GM23338 (cell line): ENCODE results near the gene UBE2I. TPM values are rescaled to one million over a fixed set of nuclear protein-coding genes. Genes with fewer than 3 reads are reported as not detected.

Experiments used
- ATAC-seq: fragments of 200-7000 bp; cut with Tn5 transposase; 3 replicates; pipeline ENCODE4 v1.9.1; 2020
- DNase-seq: peaks from one replicate; pipeline ENCODE4 v3.0.0-alpha.2; 2015; ENCODE audit warnings: low spot score
- H2AFZ ChIP-seq: fragments of 200-600 bp; sonication (generic); 2 replicates; pipeline ENCODE4 v1.8.0; 2016; ENCODE audit warnings: antibody characterized with exemption, mild to moderate bottlenecking, moderate library complexity
- H3F3A ChIP-seq: fragments of 200-600 bp; sonication (generic); replicated peaks from 2 replicates; pipeline ENCODE4 v1.8.0; 2017; ENCODE audit warnings: antibody characterized with exemption, mixed run types, low read depth
- H3K27ac ChIP-seq: fragments of 200-600 bp; sonication (generic); 2 replicates; pipeline ENCODE4 v1.6.1; 2016; ENCODE audit warnings: low read depth
- H3K27me3 ChIP-seq: fragments of 200-600 bp; sonication (generic); 2 replicates; pipeline ENCODE4 v1.8.0; 2016; ENCODE audit warnings: mild to moderate bottlenecking, mixed run types, moderate library complexity; ENCODE audit not compliant: insufficient read depth
- H3K36me3 ChIP-seq: fragments of 200-600 bp; sonication (generic); 2 replicates; pipeline ENCODE4 v1.8.0; 2016; ENCODE audit warnings: mild to moderate bottlenecking; ENCODE audit not compliant: insufficient read depth
- H3K4me1 ChIP-seq: fragments of 200-600 bp; sonication (generic); 2 replicates; pipeline ENCODE4 v1.8.0; 2016; ENCODE audit warnings: mild to moderate bottlenecking, moderate library complexity; ENCODE audit not compliant: insufficient read depth
- H3K4me2 ChIP-seq: fragments of 200-600 bp; sonication (generic); 2 replicates; pipeline ENCODE4 v1.7.1; 2017; ENCODE audit warnings: mixed run types
- H3K4me3 ChIP-seq: fragments of 200-600 bp; sonication (generic); 2 replicates; pipeline ENCODE4 v1.6.1; 2016; ENCODE audit warnings: mixed run types
- H3K79me2 ChIP-seq: fragments of 200-600 bp; sonication (generic); replicated peaks from 2 replicates; pipeline ENCODE4 v1.8.0; 2017; ENCODE audit warnings: mild to moderate bottlenecking; ENCODE audit not compliant: insufficient read depth
- H3K9me2 ChIP-seq: fragments of 200-600 bp; sonication (generic); 2 replicates; pipeline ENCODE4 v1.8.0; 2017; ENCODE audit not compliant: insufficient read depth
- H4K20me1 ChIP-seq: fragments of 200-600 bp; sonication (generic); replicated peaks from 2 replicates; pipeline ENCODE4 v1.8.0; 2017; ENCODE audit warnings: mild to moderate bottlenecking; ENCODE audit not compliant: insufficient read depth
- H3K27ac Mint-ChIP-seq: 2 replicates; pipeline ENCODE4 v1.8.0; 2020; ENCODE audit warnings: inconsistent platforms, mild to moderate bottlenecking, moderate library complexity, mixed read lengths
- H3K27me3 Mint-ChIP-seq: 3 replicates; pipeline ENCODE4 v1.8.0; 2022; ENCODE audit warnings: low read depth, mild to moderate bottlenecking, moderate library complexity, mixed read lengths, inconsistent platforms; ENCODE audit not compliant: insufficient read depth, poor library complexity
- H3K36me3 Mint-ChIP-seq: 3 replicates; pipeline ENCODE4 v1.8.0; 2021; ENCODE audit warnings: low read depth, mild to moderate bottlenecking, inconsistent platforms, moderate library complexity, mixed read lengths
- H3K4me1 Mint-ChIP-seq: 3 replicates; pipeline ENCODE4 v1.8.0; 2020; ENCODE audit warnings: mild to moderate bottlenecking, inconsistent platforms, mixed read lengths
- H3K4me3 Mint-ChIP-seq: 3 replicates; pipeline ENCODE4 v1.8.0; 2021; ENCODE audit warnings: moderate library complexity, mild to moderate bottlenecking, inconsistent platforms, mixed read lengths
- H3K9me3 Mint-ChIP-seq: 3 replicates; pipeline ENCODE4 v1.8.0; 2020; ENCODE audit warnings: moderate library complexity, mild to moderate bottlenecking, inconsistent platforms, mixed read lengths
- CREB1 ChIP-seq: fragments of 250-450 bp; sonication (Bioruptor Pico); IDR thresholded peaks from 2 replicates; pipeline ENCODE4 v1.5.0; 2020; ENCODE audit warnings: low read depth, mild to moderate bottlenecking, moderate library complexity
- EZH2 ChIP-seq: fragments of 200-600 bp; sonication (generic); IDR thresholded peaks from one replicate; pipeline ENCODE4 v1.8.0; 2017; ENCODE audit warnings: antibody characterized with exemption, mild to moderate bottlenecking, low read depth; ENCODE audit not compliant: unreplicated experiment
- EZH2phosphoT487 ChIP-seq: fragments of 200-600 bp; sonication (generic); IDR thresholded peaks from one replicate; pipeline ENCODE4 v1.8.1; 2018; ENCODE audit warnings: antibody characterized with exemption; ENCODE audit not compliant: unreplicated experiment
- JUNB ChIP-seq: IDR thresholded peaks from one replicate; pipeline ENCODE4 v1.6.1; 2016; ENCODE audit warnings: antibody characterized with exemption; ENCODE audit not compliant: unreplicated experiment
- ZNF114 ChIP-seq: fragments of 250-450 bp; sonication (Bioruptor Pico); IDR thresholded peaks from 2 replicates; pipeline ENCODE4 v1.5.0; 2020; ENCODE audit warnings: mild to moderate bottlenecking, moderate library complexity
- polyA plus RNA-seq: library from polyadenylated mRNA; unstranded; fragments of >200 nt; fragmentation: Nextera tagmentation; extraction: Ambion mirVana; gene quantifications from 2 replicates; pipeline ENCODE4 v1.2.1, GENCODE V29; 2016
- total RNA-seq: library from RNA; depleted of rRNA; stranded (reverse); fragments of >200 nt; shearing (Covaris generic); gene quantifications from 2 replicates; pipeline ENCODE4 v1.2.3, GENCODE V29; 2014
- TF ChIP-seq, protein P1 (sequence below): IDR thresholded peaks from 2 replicates; pipeline ENCODE4 v1.6.1; 2016; ENCODE audit warnings: antibody characterized with exemption
- TF ChIP-seq, protein P2 (sequence below), 2 experiments: fragments of 200-600 bp in 1 of 2; sonication (generic) in 1 of 2; conservative IDR thresholded peaks; 2 replicates each; pipeline versions ENCODE4 v1.5.1 to v1.6.1; 2016 to 2017; ENCODE audit warnings: antibody characterized with exemption in 2 of 2, low read depth in 2 of 2, mild to moderate bottlenecking in 2 of 2, moderate library complexity in 1 of 2
- TF ChIP-seq, protein P3 (sequence below): IDR thresholded peaks from one replicate; pipeline ENCODE4 v1.6.1; 2018; ENCODE audit warnings: antibody characterized with exemption; ENCODE audit not compliant: unreplicated experiment

UBE2I gene
- total and polyA plus RNA-seq, 2 experiments from 2014 or later: 116 to 220 TPM

DNA sequence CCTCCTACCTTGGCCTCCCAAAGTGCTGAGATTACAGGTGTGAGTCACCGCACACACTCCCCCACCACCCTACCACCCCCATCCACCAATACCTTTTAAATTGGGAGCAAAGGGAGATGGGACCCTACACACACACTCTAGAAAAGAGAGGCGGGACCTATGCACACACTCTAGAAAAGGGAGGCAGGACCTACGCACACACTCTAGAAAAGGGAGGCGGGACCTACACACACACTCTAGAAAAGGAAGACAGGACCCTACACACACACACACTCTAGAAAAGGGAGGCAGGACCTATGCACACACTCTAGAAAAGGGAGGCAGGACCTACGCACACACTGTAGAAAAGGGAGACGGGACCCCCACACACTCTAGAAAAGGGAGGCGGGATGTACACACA lies 34.7 kb upstream of the UBE2I start:
- Histone ChIP-seq H3K4me2 (no peak overlapping the region), H3K36me3 (no peaks in the 10 kb centered on the region), H4K20me1 (no peaks in the 10 kb centered on the region), H3F3A (no peaks in the 10 kb centered on the region), H2AFZ (no peak overlapping the region), H3K4me3 (no peak overlapping the region), H3K27me3 (no peaks in the 10 kb centered on the region), H3K4me1 (peaks cover 6% of the 10 kb centered on the region; the same call in 1 of the 2 replicates), H3K9me2 (no peaks in the 10 kb centered on the region), H3K79me2 (no peaks in the 10 kb centered on the region), H3K27ac (no peak overlapping the region)
- Mint-ChIP-seq H3K27me3 (peaks cover 16% of the 10 kb centered on the region), H3K9me3 (no peaks in the 10 kb centered on the region; the same call in 1 of the 3 replicates), H3K36me3 (peaks cover 5% of the 10 kb centered on the region; the same call in 1 of the 3 replicates), H3K4me3 (no peak overlapping the region), H3K4me1 (peaks cover 2% of the 10 kb centered on the region), H3K27ac (no peak overlapping the region)
- ATAC-seq (no peak), DNase-seq (no peak)
- TF ChIP-seq, protein P1, sequence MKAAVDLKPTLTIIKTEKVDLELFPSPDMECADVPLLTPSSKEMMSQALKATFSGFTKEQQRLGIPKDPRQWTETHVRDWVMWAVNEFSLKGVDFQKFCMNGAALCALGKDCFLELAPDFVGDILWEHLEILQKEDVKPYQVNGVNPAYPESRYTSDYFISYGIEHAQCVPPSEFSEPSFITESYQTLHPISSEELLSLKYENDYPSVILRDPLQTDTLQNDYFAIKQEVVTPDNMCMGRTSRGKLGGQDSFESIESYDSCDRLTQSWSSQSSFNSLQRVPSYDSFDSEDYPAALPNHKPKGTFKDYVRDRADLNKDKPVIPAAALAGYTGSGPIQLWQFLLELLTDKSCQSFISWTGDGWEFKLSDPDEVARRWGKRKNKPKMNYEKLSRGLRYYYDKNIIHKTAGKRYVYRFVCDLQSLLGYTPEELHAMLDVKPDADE: no peak
- no peak for TF ChIP-seq CREB1 (CRISPR knock-in tag)
- no peak for TF ChIP-seq EZH2
- TF ChIP-seq, protein P2, sequence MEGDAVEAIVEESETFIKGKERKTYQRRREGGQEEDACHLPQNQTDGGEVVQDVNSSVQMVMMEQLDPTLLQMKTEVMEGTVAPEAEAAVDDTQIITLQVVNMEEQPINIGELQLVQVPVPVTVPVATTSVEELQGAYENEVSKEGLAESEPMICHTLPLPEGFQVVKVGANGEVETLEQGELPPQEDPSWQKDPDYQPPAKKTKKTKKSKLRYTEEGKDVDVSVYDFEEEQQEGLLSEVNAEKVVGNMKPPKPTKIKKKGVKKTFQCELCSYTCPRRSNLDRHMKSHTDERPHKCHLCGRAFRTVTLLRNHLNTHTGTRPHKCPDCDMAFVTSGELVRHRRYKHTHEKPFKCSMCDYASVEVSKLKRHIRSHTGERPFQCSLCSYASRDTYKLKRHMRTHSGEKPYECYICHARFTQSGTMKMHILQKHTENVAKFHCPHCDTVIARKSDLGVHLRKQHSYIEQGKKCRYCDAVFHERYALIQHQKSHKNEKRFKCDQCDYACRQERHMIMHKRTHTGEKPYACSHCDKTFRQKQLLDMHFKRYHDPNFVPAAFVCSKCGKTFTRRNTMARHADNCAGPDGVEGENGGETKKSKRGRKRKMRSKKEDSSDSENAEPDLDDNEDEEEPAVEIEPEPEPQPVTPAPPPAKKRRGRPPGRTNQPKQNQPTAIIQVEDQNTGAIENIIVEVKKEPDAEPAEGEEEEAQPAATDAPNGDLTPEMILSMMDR (conservative IDR thresholded peaks at IDR 0.05; ENCODE audit: low read depth in 2 of 2): no peak
- TF ChIP-seq EZH2phosphoT487: no peak
- TF ChIP-seq JUNB: no peak
- TF ChIP-seq, protein P3, sequence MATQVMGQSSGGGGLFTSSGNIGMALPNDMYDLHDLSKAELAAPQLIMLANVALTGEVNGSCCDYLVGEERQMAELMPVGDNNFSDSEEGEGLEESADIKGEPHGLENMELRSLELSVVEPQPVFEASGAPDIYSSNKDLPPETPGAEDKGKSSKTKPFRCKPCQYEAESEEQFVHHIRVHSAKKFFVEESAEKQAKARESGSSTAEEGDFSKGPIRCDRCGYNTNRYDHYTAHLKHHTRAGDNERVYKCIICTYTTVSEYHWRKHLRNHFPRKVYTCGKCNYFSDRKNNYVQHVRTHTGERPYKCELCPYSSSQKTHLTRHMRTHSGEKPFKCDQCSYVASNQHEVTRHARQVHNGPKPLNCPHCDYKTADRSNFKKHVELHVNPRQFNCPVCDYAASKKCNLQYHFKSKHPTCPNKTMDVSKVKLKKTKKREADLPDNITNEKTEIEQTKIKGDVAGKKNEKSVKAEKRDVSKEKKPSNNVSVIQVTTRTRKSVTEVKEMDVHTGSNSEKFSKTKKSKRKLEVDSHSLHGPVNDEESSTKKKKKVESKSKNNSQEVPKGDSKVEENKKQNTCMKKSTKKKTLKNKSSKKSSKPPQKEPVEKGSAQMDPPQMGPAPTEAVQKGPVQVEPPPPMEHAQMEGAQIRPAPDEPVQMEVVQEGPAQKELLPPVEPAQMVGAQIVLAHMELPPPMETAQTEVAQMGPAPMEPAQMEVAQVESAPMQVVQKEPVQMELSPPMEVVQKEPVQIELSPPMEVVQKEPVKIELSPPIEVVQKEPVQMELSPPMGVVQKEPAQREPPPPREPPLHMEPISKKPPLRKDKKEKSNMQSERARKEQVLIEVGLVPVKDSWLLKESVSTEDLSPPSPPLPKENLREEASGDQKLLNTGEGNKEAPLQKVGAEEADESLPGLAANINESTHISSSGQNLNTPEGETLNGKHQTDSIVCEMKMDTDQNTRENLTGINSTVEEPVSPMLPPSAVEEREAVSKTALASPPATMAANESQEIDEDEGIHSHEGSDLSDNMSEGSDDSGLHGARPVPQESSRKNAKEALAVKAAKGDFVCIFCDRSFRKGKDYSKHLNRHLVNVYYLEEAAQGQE: no peak
- TF ChIP-seq ZNF114 (CRISPR knock-in tag): no peak
